Measurements from ENCODE around the gene FBXO21.
"Not testable (repeated sequence)": the region's sequence is repeated elsewhere in the genome, so short reads cannot be mapped to it uniquely, and the experiment has no call there.

GRCh38 chr12:117199956-117200744, 9.9 kb upstream of the FBXO21 start:
- not testable (repeated sequence) for TF ChIP-seq POLR2AphosphoS5 (IDR thresholded peaks at IDR 0.05; ENCODE audit: low read depth, low read length); CTCF (IDR thresholded peaks at IDR 0.05)
